Trophoblast cell (in vitro differentiated cells and primary cell): Measurements from ENCODE around the gene AGAP1.

ENCODE experiments used
- DNase-seq, 2 donors: peaks; one replicate each; pipeline ENCODE4 v3.0.0-alpha.2; 2016
- H2AFZ ChIP-seq: 2 replicates; pipeline ENCODE4 v1.6.1; 2013; ENCODE audit warnings: low read length, moderate library complexity, mild to moderate bottlenecking; ENCODE audit not compliant: insufficient read depth, poor library complexity
- H2AK5ac ChIP-seq: 2 replicates; pipeline ENCODE4 v1.6.1; 2013; ENCODE audit warnings: mild to moderate bottlenecking, low read length
- H2BK120ac ChIP-seq: 2 replicates; pipeline ENCODE4 v1.6.1; 2013; ENCODE audit warnings: low read length, mild to moderate bottlenecking, moderate library complexity; ENCODE audit not compliant: insufficient read depth, poor library complexity
- H2BK12ac ChIP-seq: 2 replicates; pipeline ENCODE4 v1.6.1; 2013; ENCODE audit warnings: mild to moderate bottlenecking, low read length, moderate library complexity
- H2BK5ac ChIP-seq: 2 replicates; pipeline ENCODE4 v1.6.1; 2013; ENCODE audit warnings: low read length, low read depth, moderate library complexity, mild to moderate bottlenecking; ENCODE audit not compliant: poor library complexity
- H3K14ac ChIP-seq: 2 replicates; pipeline ENCODE4 v1.6.1; 2013; ENCODE audit warnings: mild to moderate bottlenecking, low read length
- H3K18ac ChIP-seq: 2 replicates; pipeline ENCODE4 v1.6.1; 2013; ENCODE audit warnings: mild to moderate bottlenecking, low read length
- H3K23ac ChIP-seq: 2 replicates; pipeline ENCODE4 v1.6.1; 2013; ENCODE audit warnings: low read length
- H3K27ac ChIP-seq: 2 replicates; pipeline ENCODE4 v1.5.1; 2013; ENCODE audit warnings: low read depth, mild to moderate bottlenecking, inconsistent platforms, low read length, moderate library complexity
- H3K27me3 ChIP-seq: 2 replicates; pipeline ENCODE4 v1.6.1; 2013; ENCODE audit warnings: inconsistent platforms, mild to moderate bottlenecking, low read length, moderate library complexity; ENCODE audit not compliant: insufficient read depth
- H3K36me3 ChIP-seq, 2 experiments: 1 replicate in 1 of 2; 2 replicates in 1 of 2; pipeline ENCODE4 v1.6.1; 2013; ENCODE audit warnings: low read length in 2 of 2, mild to moderate bottlenecking in 2 of 2, moderate library complexity in 1 of 2; ENCODE audit not compliant: insufficient read depth in 2 of 2, control insufficient read depth in 1 of 2
- H3K4ac ChIP-seq: 2 replicates; pipeline ENCODE4 v1.6.1; 2013; ENCODE audit warnings: low read depth, mild to moderate bottlenecking, low read length, moderate library complexity
- H3K4me1 ChIP-seq, 2 experiments: 1 replicate in 1 of 2; 2 replicates in 1 of 2; pipeline ENCODE4 v1.6.1; 2013; ENCODE audit warnings: low read length in 2 of 2, mild to moderate bottlenecking in 2 of 2, moderate library complexity in 1 of 2; ENCODE audit not compliant: insufficient read depth in 2 of 2, control insufficient read depth in 1 of 2
- H3K4me2 ChIP-seq: 2 replicates; pipeline ENCODE4 v1.6.1; 2013; ENCODE audit warnings: inconsistent platforms, mild to moderate bottlenecking, low read length, moderate library complexity
- H3K4me3 ChIP-seq: 2 replicates; pipeline ENCODE4 v1.5.1; 2013; ENCODE audit warnings: mild to moderate bottlenecking, low read depth, low read length, inconsistent platforms
- H3K79me1 ChIP-seq: one replicate; pipeline ENCODE4 v1.6.1; 2013; ENCODE audit warnings: low read length
- H3K79me2 ChIP-seq: 2 replicates; pipeline ENCODE4 v1.6.1; 2013; ENCODE audit warnings: low read length, mild to moderate bottlenecking; ENCODE audit not compliant: control insufficient read depth, insufficient read depth, poor library complexity
- H3K9ac ChIP-seq: 2 replicates; pipeline ENCODE4 v1.6.1; 2013; ENCODE audit warnings: mild to moderate bottlenecking, low read length
- H3K9me3 ChIP-seq: 2 replicates; pipeline ENCODE4 v1.6.1; 2013; ENCODE audit warnings: low read depth, mild to moderate bottlenecking, control low read depth, inconsistent platforms, low read length; ENCODE audit not compliant: insufficient read depth
- H4K12ac ChIP-seq: 2 replicates; pipeline ENCODE4 v1.6.1; 2013; ENCODE audit warnings: low read depth, mild to moderate bottlenecking, low read length, moderate library complexity
- H4K8ac ChIP-seq: 2 replicates; pipeline ENCODE4 v1.6.1; 2013; ENCODE audit warnings: low read depth, mild to moderate bottlenecking, low read length, moderate library complexity
- H4K91ac ChIP-seq: one replicate; pipeline ENCODE4 v1.6.1; 2013; ENCODE audit warnings: low read depth, mild to moderate bottlenecking, low read length, moderate library complexity
- WGBS: extraction: QIAGEN DNeasy Blood & Tissue Kit; methylation state at CpG from one replicate; pipeline ENCODE4 v1.1.7; 2013; ENCODE audit warnings: missing lambda C conversion rate; ENCODE audit not compliant: insufficient read length, insufficient coverage; ENCODE audit errors: extremely low coverage; 5-methylcytosine and 5-hydroxymethylcytosine counted together

AGAP1 gene

GRCh38 chr2:236178890-236179235 lies 685.0 kb downstream of the AGAP1 start:
- Histone ChIP-seq H4K12ac (no peak overlapping the region), H3K79me2 (no peaks in the 10 kb centered on the region), H3K36me3 (no peaks in the 10 kb centered on the region), H2AK5ac (no peak overlapping the region), H3K27ac (no peak overlapping the region), H2AFZ (no peak overlapping the region), H3K4me3 (no peak overlapping the region), H3K9ac (no peak overlapping the region), H3K9me3 (no peaks in the 10 kb centered on the region), H3K4me1 (peaks cover 16 to 27% of the 10 kb centered on the region in 2 experiments), H3K23ac (no peak overlapping the region), H3K14ac (no peak overlapping the region), H3K18ac (no peak overlapping the region), H4K91ac (no peak overlapping the region), H2BK5ac (no peak overlapping the region), H3K27me3 (peaks cover 17% of the 10 kb centered on the region), H2BK12ac (no peak overlapping the region), H4K8ac (no peak overlapping the region), H3K79me1 (peaks cover 4% of the 10 kb centered on the region), H2BK120ac (no peak overlapping the region), H3K4me2 (peak overlapping the region; percentile 57), H3K4ac (no peak overlapping the region)
- peak in 1 of 2 donors; percentile 17 for DNase-seq
- no CpG with 5 or more reads among the region's 15 CpGs for WGBS

DNA sequence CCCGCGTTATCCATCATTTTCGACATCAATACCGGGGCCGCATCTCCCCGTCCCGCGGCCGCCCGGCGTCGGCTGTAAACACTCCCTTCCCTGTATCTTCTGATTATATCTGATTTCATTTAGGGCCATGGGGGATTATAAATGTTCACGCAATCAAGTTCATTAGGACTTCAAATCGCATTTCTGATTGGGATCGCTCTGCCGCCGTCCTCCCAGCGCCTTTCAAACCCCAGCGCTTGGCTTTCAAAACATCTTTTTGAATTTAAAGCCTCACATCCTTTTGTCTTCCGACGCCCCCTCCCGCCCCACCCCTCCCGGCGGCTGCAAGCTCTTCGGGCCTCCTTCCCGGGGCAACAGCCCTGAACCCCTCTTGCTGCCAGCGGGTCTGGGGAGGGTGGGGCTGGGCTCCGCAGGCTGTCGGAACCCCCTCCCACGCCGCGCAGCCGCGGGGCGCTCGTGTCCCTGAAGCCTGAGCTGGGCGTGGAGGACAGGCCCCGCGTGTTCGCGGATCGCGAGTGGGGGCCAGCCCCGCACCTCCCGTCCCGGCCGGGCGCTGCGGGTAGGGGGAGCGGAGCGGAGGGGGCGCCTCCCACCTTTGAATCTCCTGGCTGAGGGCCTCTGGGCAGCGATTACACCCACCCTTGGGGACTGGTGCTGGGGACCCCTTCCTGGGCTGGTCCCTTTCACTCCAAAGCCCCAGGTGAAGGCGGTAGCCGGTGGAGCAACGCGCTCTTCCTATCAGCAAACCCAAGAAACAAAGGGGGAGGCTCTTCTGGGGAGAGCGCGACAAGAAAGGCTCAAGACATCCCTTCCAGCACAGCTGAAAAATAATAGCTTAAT lies 685.6 kb downstream of the AGAP1 start:
- Histone ChIP-seq H2AK5ac (no peak overlapping the region), H3K14ac (no peak overlapping the region), H3K23ac (no peak overlapping the region), H3K4me3 (no peak overlapping the region), H3K4ac (no peak overlapping the region), H3K79me1 (peaks cover 4% of the 10 kb centered on the region), H3K4me1 (peaks cover 15 to 21% of the 10 kb centered on the region in 2 experiments), H2BK120ac (no peak overlapping the region), H3K27ac (no peak overlapping the region), H4K12ac (no peak overlapping the region), H4K91ac (peak overlapping the region; percentile 35), H2BK5ac (no peak overlapping the region), H3K79me2 (no peaks in the 10 kb centered on the region), H3K36me3 (no peaks in the 10 kb centered on the region), H3K9me3 (no peaks in the 10 kb centered on the region), H2AFZ (peak overlapping the region; percentile 35), H2BK12ac (no peak overlapping the region), H3K9ac (no peak overlapping the region), H3K27me3 (peaks cover 16% of the 10 kb centered on the region), H3K4me2 (peak overlapping the region; percentile 57), H3K18ac (no peak overlapping the region), H4K8ac (no peak overlapping the region)
- no CpG with 5 or more reads among the region's 59 CpGs for WGBS
- DNase-seq = peak in 1 of 2 donors; percentile 22

GRCh38 chr2:236180076-236180816 lies 686.4 kb downstream of the AGAP1 start:
- H3K4me2 ChIP-seq = peak overlapping the region; percentile 48
- no peak overlapping the region for H2AK5ac ChIP-seq
- no peak overlapping the region for H3K27ac ChIP-seq
- no peak overlapping the region for H3K18ac ChIP-seq
- no CpG with 5 or more reads among the region's 12 CpGs for WGBS
- H2BK12ac ChIP-seq = no peak overlapping the region
- H3K4ac ChIP-seq = no peak overlapping the region
- peaks cover 4% of the 10 kb centered on the region for H3K79me1 ChIP-seq
- no peak overlapping the region for H4K8ac ChIP-seq
- H3K14ac ChIP-seq = no peak overlapping the region
- H3K4me1 ChIP-seq = peaks cover 11 to 17% of the 10 kb centered on the region in 2 experiments
- peaks cover 16% of the 10 kb centered on the region for H3K27me3 ChIP-seq
- H4K12ac ChIP-seq = no peak overlapping the region
- H3K23ac ChIP-seq = no peak overlapping the region
- H3K4me3 ChIP-seq = no peak overlapping the region
- no peak overlapping the region for H2AFZ ChIP-seq
- no peak overlapping the region for H2BK5ac ChIP-seq
- no peak overlapping the region for H3K9ac ChIP-seq
- H3K9me3 ChIP-seq = peaks cover 5% of the 10 kb centered on the region
- H3K79me2 ChIP-seq = no peaks in the 10 kb centered on the region
- no peak overlapping the region for H4K91ac ChIP-seq
- no peaks in the 10 kb centered on the region for H3K36me3 ChIP-seq
- DNase-seq = peak; percentile 37 to 93
- H2BK120ac ChIP-seq = no peak overlapping the region

GRCh38 chr2:236180831-236181453 lies 687.1 kb downstream of the AGAP1 start:
- Histone ChIP-seq H3K4me3 (no peak overlapping the region), H3K79me1 (peaks cover 4% of the 10 kb centered on the region), H2BK12ac (no peak overlapping the region), H4K91ac (no peak overlapping the region), H4K12ac (no peak overlapping the region), H3K79me2 (no peaks in the 10 kb centered on the region), H3K18ac (no peak overlapping the region), H3K4me2 (no peak overlapping the region), H3K4me1 (peaks cover 11 to 13% of the 10 kb centered on the region in 2 experiments), H3K27ac (no peak overlapping the region), H2AFZ (no peak overlapping the region), H3K9ac (no peak overlapping the region), H4K8ac (no peak overlapping the region), H3K27me3 (peaks cover 16% of the 10 kb centered on the region), H3K23ac (no peak overlapping the region), H3K14ac (no peak overlapping the region), H3K36me3 (no peaks in the 10 kb centered on the region), H3K4ac (no peak overlapping the region), H2AK5ac (no peak overlapping the region), H3K9me3 (peaks cover 5% of the 10 kb centered on the region), H2BK120ac (no peak overlapping the region), H2BK5ac (no peak overlapping the region)
- no CpG with 5 or more reads among the region's 9 CpGs for WGBS
- DNase-seq = peak; percentile 60 to 76
